Measurements from ENCODE around the gene LHFPL3. TPM values are rescaled to one million over a fixed set of nuclear protein-coding genes. Genes with fewer than 3 reads are reported as not detected.

Gene LHFPL3
- total and polyA plus RNA-seq, 7 donors = 0.17 to 0.55 (median 0.36) TPM; not detected in 4

DNA sequence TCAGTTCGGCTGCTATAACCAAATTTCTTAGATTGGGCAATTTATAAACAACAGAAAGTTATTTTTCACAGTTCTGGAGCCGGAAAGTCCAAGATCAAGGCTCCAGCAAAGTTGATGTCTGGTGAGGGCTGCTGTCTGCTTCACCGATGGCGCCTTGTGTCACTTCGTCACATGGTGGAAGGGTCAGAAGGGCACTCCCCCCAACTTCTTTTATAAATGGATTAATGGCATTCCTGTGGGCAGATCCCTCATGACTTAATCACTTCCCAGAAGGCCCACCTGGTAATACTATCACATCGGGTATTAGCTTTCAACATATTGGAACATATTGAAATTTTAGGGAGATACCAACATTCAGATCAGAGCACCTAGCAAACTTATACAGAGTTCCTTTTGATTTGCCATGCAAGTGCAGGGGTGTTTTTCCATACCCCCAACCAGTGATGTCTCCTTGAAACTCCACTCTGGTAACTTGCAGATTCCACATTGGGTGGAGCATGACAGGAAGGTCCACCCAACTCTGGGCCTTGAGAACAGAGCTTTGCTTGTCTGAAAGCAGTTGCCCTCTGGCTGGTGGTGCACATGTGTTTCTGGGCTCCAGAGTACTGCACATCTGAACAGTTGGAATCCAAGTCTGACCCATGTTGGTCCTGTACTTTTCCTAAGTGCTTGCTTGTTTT lies 600.5 kb downstream of the LHFPL3 start:
- no peak overlapping the region for H3K27ac ChIP-seq
- no peaks in the 10 kb centered on the region for H3K4me1 ChIP-seq
- WGBS, 2 donors = 95 to 97% methylated on average over 6 of the region's 6 CpGs

DNA sequence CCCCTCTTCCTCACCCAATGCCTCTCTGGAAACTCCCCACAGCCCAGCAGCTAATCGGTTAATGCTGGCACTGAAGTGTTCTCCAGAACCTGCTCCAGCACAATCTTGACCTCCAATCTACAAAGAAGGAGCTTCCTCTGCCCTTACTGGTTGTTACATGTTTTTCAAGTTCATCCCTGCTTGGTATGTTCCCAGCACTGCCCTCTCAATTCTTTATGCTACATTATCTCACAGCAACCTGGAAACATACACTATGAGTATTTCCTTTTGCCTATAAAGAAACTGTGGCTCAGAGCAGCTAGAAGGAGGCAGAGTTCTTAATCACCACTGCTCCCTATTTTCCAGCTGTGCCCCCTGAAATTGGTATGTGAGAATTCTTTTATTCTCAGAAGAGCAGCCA lies 601.5 kb downstream of the LHFPL3 start:
- TF ChIP-seq EP300 (IDR thresholded peaks at IDR 0.05) = no peak
- TF ChIP-seq, protein P1, sequence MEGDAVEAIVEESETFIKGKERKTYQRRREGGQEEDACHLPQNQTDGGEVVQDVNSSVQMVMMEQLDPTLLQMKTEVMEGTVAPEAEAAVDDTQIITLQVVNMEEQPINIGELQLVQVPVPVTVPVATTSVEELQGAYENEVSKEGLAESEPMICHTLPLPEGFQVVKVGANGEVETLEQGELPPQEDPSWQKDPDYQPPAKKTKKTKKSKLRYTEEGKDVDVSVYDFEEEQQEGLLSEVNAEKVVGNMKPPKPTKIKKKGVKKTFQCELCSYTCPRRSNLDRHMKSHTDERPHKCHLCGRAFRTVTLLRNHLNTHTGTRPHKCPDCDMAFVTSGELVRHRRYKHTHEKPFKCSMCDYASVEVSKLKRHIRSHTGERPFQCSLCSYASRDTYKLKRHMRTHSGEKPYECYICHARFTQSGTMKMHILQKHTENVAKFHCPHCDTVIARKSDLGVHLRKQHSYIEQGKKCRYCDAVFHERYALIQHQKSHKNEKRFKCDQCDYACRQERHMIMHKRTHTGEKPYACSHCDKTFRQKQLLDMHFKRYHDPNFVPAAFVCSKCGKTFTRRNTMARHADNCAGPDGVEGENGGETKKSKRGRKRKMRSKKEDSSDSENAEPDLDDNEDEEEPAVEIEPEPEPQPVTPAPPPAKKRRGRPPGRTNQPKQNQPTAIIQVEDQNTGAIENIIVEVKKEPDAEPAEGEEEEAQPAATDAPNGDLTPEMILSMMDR (IDR thresholded peaks at IDR 0.05) = no peak
- Histone ChIP-seq H3K27ac (no peak overlapping the region), H3K4me3 (no peak overlapping the region), H3K36me3 (no peaks in the 10 kb centered on the region), H3K27me3 (no peaks in the 10 kb centered on the region), H3K9me3 (no peaks in the 10 kb centered on the region), H3K4me1 (no peaks in the 10 kb centered on the region)
- intact Hi-C loops (cut with DNase I) = no loop called here
- DNase-seq = no peak
- WGBS, 2 donors = 92 to 96% methylated on average over 1 of the region's 1 CpG

More for the DNA sequence above, 600.5 kb downstream of the LHFPL3 start:
- Histone ChIP-seq H3K9me3 (no peaks in the 10 kb centered on the region), H3K4me3 (no peak overlapping the region), H3K36me3 (no peaks in the 10 kb centered on the region), H3K27me3 (no peaks in the 10 kb centered on the region)
- DNase-seq = no peak
- intact Hi-C loops (cut with DNase I) = no loop called here
- TF ChIP-seq, protein P1 (IDR thresholded peaks at IDR 0.05) = no peak
- TF ChIP-seq EP300 (IDR thresholded peaks at IDR 0.05) (no peak), POLR2AphosphoS5 (IDR thresholded peaks at IDR 0.05) (no peak), POLR2A (IDR thresholded peaks at IDR 0.05) (no peak)

DNA sequence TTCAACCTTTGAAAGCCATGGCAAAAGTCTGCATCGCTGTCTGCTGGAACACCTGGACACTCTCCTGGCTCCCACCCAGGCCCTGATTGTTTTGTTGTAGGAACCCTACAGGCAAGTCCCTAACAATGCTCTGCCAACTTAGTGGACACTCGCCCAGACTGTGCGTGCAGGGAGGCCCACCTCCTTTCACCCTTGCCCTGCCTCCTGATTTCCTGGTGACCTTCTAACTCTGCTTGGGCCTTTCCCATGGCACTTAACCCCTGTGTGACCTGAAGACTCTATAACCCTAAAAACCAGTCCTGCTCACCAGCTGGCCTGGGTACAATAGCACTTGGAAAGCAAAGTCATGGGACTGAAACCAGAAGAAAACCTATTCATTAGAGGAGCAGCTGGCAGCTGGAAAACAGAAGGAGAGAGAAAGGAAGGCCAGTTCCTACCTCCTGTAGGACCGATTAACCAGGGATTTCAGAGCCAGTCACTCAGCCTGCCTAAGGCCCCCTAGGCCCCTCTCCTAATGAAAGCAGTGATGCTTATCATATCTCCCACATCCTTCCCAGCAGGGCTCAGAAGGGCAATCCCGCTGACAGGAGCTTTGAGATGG lies 602.9 kb downstream of the LHFPL3 start:
- H3K27ac ChIP-seq = no peak overlapping the region
- H3K4me3 ChIP-seq = no peak overlapping the region
- WGBS, 2 donors = 29 to 64% methylated on average over 5 of the region's 5 CpGs

DNA sequence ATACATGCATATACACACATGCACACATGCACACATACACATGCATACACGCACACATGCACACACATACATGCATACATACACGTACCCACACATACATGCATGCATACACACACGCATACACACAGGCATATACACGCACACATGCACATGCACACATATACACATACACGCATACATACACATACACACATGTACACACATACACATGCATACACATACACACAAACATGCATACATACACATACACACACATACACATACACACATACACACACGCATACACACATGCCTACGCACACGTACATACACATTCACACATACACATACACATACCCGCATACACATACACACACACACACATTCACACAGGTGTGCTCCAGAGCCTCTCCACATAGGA lies 604.6 kb downstream of the LHFPL3 start:
- Histone ChIP-seq H3K4me3 (no peak overlapping the region), H3K9me3 (no peaks in the 10 kb centered on the region), H3K36me3 (no peaks in the 10 kb centered on the region), H3K27me3 (no peaks in the 10 kb centered on the region), H3K4me1 (no peaks in the 10 kb centered on the region), H3K27ac (peak overlapping the region in 1 of 4 donors; percentile 11)
- 63 to 91% methylated on average over 9 of the region's 9 CpGs for WGBS, 2 donors
- intact Hi-C loops (cut with DNase I) = no loop called here
- no peak for TF ChIP-seq EP300 (IDR thresholded peaks at IDR 0.05)
- TF ChIP-seq, protein P1 (IDR thresholded peaks at IDR 0.05) = no peak
- TF ChIP-seq POLR2AphosphoS5 (IDR thresholded peaks at IDR 0.05) = no peak
- no peak for TF ChIP-seq POLR2A (IDR thresholded peaks at IDR 0.05)
- DNase-seq = no peak

More for the DNA sequence above, 602.9 kb downstream of the LHFPL3 start:
- intact Hi-C loops (cut with DNase I) = no loop called here
- no peaks in the 10 kb centered on the region for H3K4me1 ChIP-seq
- TF ChIP-seq POLR2AphosphoS5 (IDR thresholded peaks at IDR 0.05) (no peak), POLR2A (IDR thresholded peaks at IDR 0.05) (no peak), EP300 (IDR thresholded peaks at IDR 0.05) (no peak)
- TF ChIP-seq, protein P1 (IDR thresholded peaks at IDR 0.05) = no peak
- H3K36me3 ChIP-seq = no peaks in the 10 kb centered on the region
- DNase-seq = no peak
- H3K9me3 ChIP-seq = no peaks in the 10 kb centered on the region
- no peaks in the 10 kb centered on the region for H3K27me3 ChIP-seq
